ENCODE results near the gene KPNB1. TPM values are rescaled to one million over a fixed set of nuclear protein-coding genes. Genes with fewer than 3 reads are reported as not detected.

KPNB1 gene
- total RNA-seq, 3 donors from 2014 or later, result 162 to 269 (median 217) TPM

GRCh38 chr17:47621293-47622179 lies 28.2 kb upstream of the KPNB1 start:
- Histone ChIP-seq H3K9me3 (no peaks in the 10 kb centered on the region), H3K4me3 (no peak overlapping the region), H3K36me3 (ENCODE audit: low read depth) (no peaks in the 10 kb centered on the region), H3K4me1 (ENCODE audit: low read depth) (no peaks in the 10 kb centered on the region)
- intact Hi-C loops (cut with DNase I, micrococcal nuclease), result no loop called here
- ATAC-seq, result no peak
- TF ChIP-seq, protein P1, sequence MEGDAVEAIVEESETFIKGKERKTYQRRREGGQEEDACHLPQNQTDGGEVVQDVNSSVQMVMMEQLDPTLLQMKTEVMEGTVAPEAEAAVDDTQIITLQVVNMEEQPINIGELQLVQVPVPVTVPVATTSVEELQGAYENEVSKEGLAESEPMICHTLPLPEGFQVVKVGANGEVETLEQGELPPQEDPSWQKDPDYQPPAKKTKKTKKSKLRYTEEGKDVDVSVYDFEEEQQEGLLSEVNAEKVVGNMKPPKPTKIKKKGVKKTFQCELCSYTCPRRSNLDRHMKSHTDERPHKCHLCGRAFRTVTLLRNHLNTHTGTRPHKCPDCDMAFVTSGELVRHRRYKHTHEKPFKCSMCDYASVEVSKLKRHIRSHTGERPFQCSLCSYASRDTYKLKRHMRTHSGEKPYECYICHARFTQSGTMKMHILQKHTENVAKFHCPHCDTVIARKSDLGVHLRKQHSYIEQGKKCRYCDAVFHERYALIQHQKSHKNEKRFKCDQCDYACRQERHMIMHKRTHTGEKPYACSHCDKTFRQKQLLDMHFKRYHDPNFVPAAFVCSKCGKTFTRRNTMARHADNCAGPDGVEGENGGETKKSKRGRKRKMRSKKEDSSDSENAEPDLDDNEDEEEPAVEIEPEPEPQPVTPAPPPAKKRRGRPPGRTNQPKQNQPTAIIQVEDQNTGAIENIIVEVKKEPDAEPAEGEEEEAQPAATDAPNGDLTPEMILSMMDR (IDR thresholded peaks at IDR 0.05), result no peak
- no peak for DNase-seq

DNA sequence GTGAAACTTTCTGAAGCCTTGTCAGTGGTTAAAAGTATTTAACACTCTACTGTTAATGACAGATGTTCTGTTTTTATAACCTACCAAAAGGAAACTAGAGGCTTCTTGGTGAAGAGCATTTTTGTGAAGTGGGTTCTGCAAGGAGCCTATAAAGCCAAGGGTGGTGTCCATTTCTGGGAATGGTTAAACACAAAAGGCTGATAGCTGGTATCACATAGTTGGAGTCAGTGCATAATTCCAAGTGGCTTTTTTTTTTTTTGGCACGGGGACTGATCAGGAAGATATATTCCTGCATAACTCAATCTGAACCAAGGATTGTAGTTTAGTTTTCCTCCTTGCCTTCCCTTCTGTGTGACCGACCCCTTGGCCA lies 27.6 kb upstream of the KPNB1 start:
- TF ChIP-seq, protein P1 (IDR thresholded peaks at IDR 0.05), result no peak
- Histone ChIP-seq H3K36me3 (ENCODE audit: low read depth) (no peaks in the 10 kb centered on the region), H3K4me3 (no peak overlapping the region), H3K9me3 (no peaks in the 10 kb centered on the region), H3K4me1 (ENCODE audit: low read depth) (no peaks in the 10 kb centered on the region)
- intact Hi-C loops (cut with DNase I, micrococcal nuclease), result no loop called here
- ATAC-seq, result no peak
- no peak for DNase-seq

GRCh38 chr17:47624727-47625068 lies 25.0 kb upstream of the KPNB1 start:
- H3K4me1 ChIP-seq (ENCODE audit: low read depth), result no peaks in the 10 kb centered on the region
- intact Hi-C loops (cut with DNase I, micrococcal nuclease), result no loop called here
- no peaks in the 10 kb centered on the region for H3K9me3 ChIP-seq
- TF ChIP-seq, protein P1 (IDR thresholded peaks at IDR 0.05), result no peak
- no peak for ATAC-seq
- no peak for DNase-seq
- H3K4me3 ChIP-seq, result no peak overlapping the region
- no peaks in the 10 kb centered on the region for H3K36me3 ChIP-seq (ENCODE audit: low read depth)

- DNase-seq, result no peak
- Histone ChIP-seq H3K36me3 (ENCODE audit: low read depth) (no peaks in the 10 kb centered on the region), H3K4me3 (no peak overlapping the region), H3K4me1 (ENCODE audit: low read depth) (no peaks in the 10 kb centered on the region), H3K9me3 (no peaks in the 10 kb centered on the region)
- TF ChIP-seq, protein P1 (IDR thresholded peaks at IDR 0.05), result no peak
- intact Hi-C loops (cut with DNase I, micrococcal nuclease), result no loop called here
- ATAC-seq, result no peak
Measured at GRCh38 chr17:47628014-47628566, 21.6 kb upstream of the KPNB1 start.

- no peaks in the 10 kb centered on the region for H3K36me3 ChIP-seq (ENCODE audit: low read depth)
- TF ChIP-seq, protein P1 (IDR thresholded peaks at IDR 0.05), result no peak
- intact Hi-C loops (cut with DNase I, micrococcal nuclease), result no loop called here
- no peaks in the 10 kb centered on the region for H3K4me1 ChIP-seq (ENCODE audit: low read depth)
- no peaks in the 10 kb centered on the region for H3K9me3 ChIP-seq
- no peak overlapping the region for H3K4me3 ChIP-seq
- DNase-seq (no peak), ATAC-seq (peak; percentile 65)
Measured at GRCh38 chr17:47629826-47630225, 19.9 kb upstream of the KPNB1 start.

Data from mucosa of descending colon (tissue), 3 donors.